HepG2 (cell line): Measurements from ENCODE around the gene MOGAT3. TPM values are rescaled to one million over a fixed set of nuclear protein-coding genes. Genes with fewer than 3 reads are reported as not detected.

Experiments
- ATAC-seq: fragments of 200-7000 bp; cut with Tn5 transposase; 3 replicates; pipeline ENCODE4 v1.9.1; 2020; ENCODE audit warnings: mild to moderate bottlenecking, moderate library complexity
- BruUV-seq: library from RNA; stranded (reverse); fragments of 400-500 nt; replicated peaks from 2 replicates; lab custom pipeline; 2021; lab: Mats Ljungman, UMichigan
- CTCF ChIA-PET: fragments of 300-600 bp; formaldehyde crosslinking; extraction: SDS; loops from one replicate; lab custom pipeline; 2021; ENCODE audit warnings: low total read pairs, inconsistent platforms, low intra/inter-chr PET ratio; lab: Yijun Ruan, JAX
- POLR2A ChIA-PET: fragments of 350-600 bp; sonication (Branson Sonifier 250); formaldehyde crosslinking; loops from one replicate; lab custom pipeline; 2020; ENCODE audit warnings: antibody characterized with exemption, inconsistent platforms; lab: Yijun Ruan, JAX
- DNase-seq: peaks from one replicate; pipeline ENCODE4 v3.0.0-alpha.2; 2015; ENCODE audit warnings: low spot score
- FAIRE-seq: peaks from 3 replicates; lab custom pipeline; 2011; peaks lifted over from hg19 to GRCh38; lab: Jason Lieb, UNC
- H2AFZ ChIP-seq: one replicate; pipeline ENCODE4 v1.6.1; 2011; ENCODE audit warnings: low read length, inconsistent platforms
- H3K27ac ChIP-seq: fragments of 300-600 bp; 3 replicates; pipeline ENCODE4 v1.8.0; 2011; ENCODE audit warnings: mixed run types, mild to moderate bottlenecking, mixed read lengths, low read length, inconsistent platforms; ENCODE audit not compliant: insufficient read depth; ENCODE audit errors: extremely low read length
- H3K27me3 ChIP-seq, 2 experiments: fragments of 200-600 bp in 1 of 2; 2 replicates in 1 of 2; 3 replicates in 1 of 2; pipeline versions ENCODE4 v1.6.0 to v1.8.0; 2011; ENCODE audit warnings: low read length in 2 of 2, mild to moderate bottlenecking in 2 of 2, moderate library complexity in 2 of 2, inconsistent platforms in 1 of 2; ENCODE audit not compliant: insufficient read depth in 2 of 2, control insufficient read depth in 1 of 2
- H3K36me3 ChIP-seq, 2 experiments: fragments of 200-600 bp in 1 of 2; replicated peaks in 1 of 2; 2 replicates in 1 of 2; 3 replicates in 1 of 2; pipeline versions ENCODE4 v1.5.1 to v1.8.0; 2011; ENCODE audit warnings: low read length in 2 of 2, inconsistent platforms in 1 of 2; ENCODE audit not compliant: insufficient read depth in 2 of 2, control insufficient read depth in 1 of 2
- H3K4me1 ChIP-seq: 2 replicates; pipeline ENCODE4 v1.5.1; 2012; ENCODE audit warnings: low read length, inconsistent platforms; ENCODE audit not compliant: insufficient read depth
- H3K4me2 ChIP-seq: 2 replicates; pipeline ENCODE4 v1.6.0; 2011; ENCODE audit warnings: low read depth, low read length, inconsistent platforms
- H3K4me3 ChIP-seq, 3 experiments: fragments of 200-600 bp in 1 of 3; sonication (generic), shearing (Covaris generic) in 1 of 3; replicated peaks in 1 of 3; 2 replicates each; pipeline ENCODE4 v1.5.1; 2011 to 2016; ENCODE audit warnings: low read length in 3 of 3, inconsistent platforms in 2 of 3, low read depth in 2 of 3, mild to moderate bottlenecking in 2 of 3, control low read depth in 1 of 3, mixed read lengths in 1 of 3; ENCODE audit not compliant: insufficient read depth in 1 of 3
- H3K79me2 ChIP-seq: one replicate; pipeline ENCODE4 v1.6.1; 2011; ENCODE audit warnings: low read length, inconsistent platforms; ENCODE audit not compliant: insufficient read depth
- H3K9ac ChIP-seq: 2 replicates; pipeline ENCODE4 v1.6.0; 2011; ENCODE audit warnings: mild to moderate bottlenecking, low read depth, low read length, inconsistent platforms; ENCODE audit not compliant: insufficient read depth
- H3K9me3 ChIP-seq: 2 replicates; pipeline ENCODE4 v1.5.1; 2012; ENCODE audit warnings: mild to moderate bottlenecking, low read length
- H4K20me1 ChIP-seq: 2 replicates; pipeline ENCODE4 v1.6.0; 2011; ENCODE audit warnings: inconsistent platforms, mild to moderate bottlenecking, low read length, moderate library complexity; ENCODE audit not compliant: insufficient read depth
- MED1 ChIP-seq: sonication (generic); formaldehyde crosslinking; IDR thresholded peaks from 2 replicates; pipeline ENCODE4 v1.4.0; 2020; ENCODE audit warnings: missing genetic modification reagents
- ZNF232 ChIP-seq: sonication (generic); formaldehyde crosslinking; IDR thresholded peaks from 2 replicates; pipeline ENCODE4 v1.4.0; 2020; ENCODE audit warnings: missing genetic modification reagents, borderline replicate concordance
- ZNF263 ChIP-seq: sonication (generic); formaldehyde crosslinking; IDR thresholded peaks from 2 replicates; pipeline ENCODE4 v1.4.0; 2020; ENCODE audit warnings: missing genetic modification reagents
- ZNF44 ChIP-seq: sonication (generic); formaldehyde crosslinking; IDR thresholded peaks from 2 replicates; pipeline ENCODE4 v1.5.1; 2020; ENCODE audit warnings: mild to moderate bottlenecking, missing genetic modification reagents
- ZNF629 ChIP-seq: sonication (generic); formaldehyde crosslinking; conservative IDR thresholded peaks from 2 replicates; pipeline ENCODE4 v1.5.0; 2020; ENCODE audit warnings: missing genetic modification reagents
- ZSCAN20 ChIP-seq: sonication (generic); formaldehyde crosslinking; IDR thresholded peaks from 2 replicates; pipeline ENCODE4 v1.4.0; 2020; ENCODE audit warnings: missing genetic modification reagents, mild to moderate bottlenecking, borderline replicate concordance
- WGBS: methylation state at CpG from one replicate; pipeline ENCODE4 v1.1.6; 2017; ENCODE audit warnings: low lambda C conversion rate; 5-methylcytosine and 5-hydroxymethylcytosine counted together
- in situ Hi-C: cut with HindIII; loops from 2 replicates; pipeline ENCODE4 v1.10.0; 2017; ENCODE audit warnings: low pct_unique_long_range_greater_than_20kb; ENCODE audit not compliant: extremely low pct_ligation_motif_present
- intact Hi-C: fragments of 100-400 bp; cut with micrococcal nuclease; formaldehyde crosslinking; loops from one replicate; pipeline ENCODE4 v1.10.0; 2022; ENCODE audit not compliant: unreplicated experiment
- polyA plus RNA-seq, 8 experiments: library from polyadenylated mRNA; depleted of rRNA in 3 of 8; stranded (reverse) in 7 of 8; unstranded in 1 of 8; fragments of >200 nt; fragmentation: Illumina TruSeq in 4 of 8; extraction: Trizol in 4 of 8; gene quantifications; 2 replicates each; pipeline versions ENCODE4 v1.2.1 to v1.2.3, GENCODE V29; 2011 to 2016; ENCODE audit warnings: low read depth in 4 of 8, missing spikeins in 1 of 8, mixed read lengths in 1 of 8; ENCODE audit not compliant: insufficient read depth in 1 of 8
- total RNA-seq, 5 experiments: library from RNA; depleted of rRNA; stranded (reverse); fragments of >200 nt; fragmentation: Illumina TruSeq; extraction: Trizol; gene quantifications; 2 replicates each; pipeline ENCODE4 v1.2.3, GENCODE V29; 2016; ENCODE audit warnings: low read depth in 1 of 5
- TF ChIP-seq, protein P1 (sequence below): sonication (generic); formaldehyde crosslinking; IDR thresholded peaks from 2 replicates; pipeline ENCODE4 v1.4.0; 2020; ENCODE audit warnings: missing genetic modification reagents

The MOGAT3 gene
- total and polyA plus RNA-seq, 2 of the 13 experiments (the other 11 are each of a cell fraction or from before 2014, with no cell fraction given) = 22.5 to 30.5 TPM

DNA sequence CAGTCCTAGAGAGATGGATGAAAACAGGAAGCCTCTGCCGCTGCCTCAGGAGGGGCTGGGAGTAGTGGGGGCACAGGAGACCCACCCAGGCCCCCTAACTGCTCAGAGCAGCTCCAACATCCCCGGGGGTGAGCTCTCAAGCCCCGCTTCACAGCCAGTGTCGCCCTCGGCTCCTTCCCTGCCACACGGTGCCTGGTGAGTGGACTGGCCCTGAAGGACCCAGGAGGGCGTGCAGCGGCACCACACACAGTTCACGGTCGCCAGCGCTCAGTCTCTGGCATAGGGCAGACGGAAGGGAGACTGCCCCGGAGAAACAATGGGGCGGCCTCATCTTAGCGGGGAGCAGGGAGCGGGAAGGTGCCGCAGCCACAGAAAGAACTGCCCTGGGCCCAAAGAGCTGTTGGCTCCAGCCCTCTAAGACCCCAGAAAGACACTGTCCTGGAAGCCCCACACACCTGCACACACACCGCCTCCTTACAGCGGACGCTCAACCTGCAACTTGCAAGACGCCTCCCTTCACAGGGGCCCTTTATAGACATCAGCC is 35.5 kb upstream of the MOGAT3 start:
- POLR2A ChIA-PET = interaction anchor here (1.9 to 3.2 kb wide), 2 partner anchors 8 to 19 kb away, joined by 8 to 33 read pairs; partner anchors contain the start of genes FIS1, PLOD3 and ZNHIT1
- Histone ChIP-seq H3K9ac (no peak overlapping the region), H3K4me3 (no peak overlapping the region), H3K9me3 (no peaks in the 10 kb centered on the region), H4K20me1 (no peaks in the 10 kb centered on the region), H2AFZ (no peak overlapping the region), H3K4me2 (no peak overlapping the region), H3K27ac (no peak overlapping the region), H3K27me3 (no peaks in the 10 kb centered on the region), H3K4me1 (peaks cover 54% of the 10 kb centered on the region), H3K36me3 (peaks cover 3 to 16% of the 10 kb centered on the region in 2 experiments; a peak in 4 of 5 replicates), H3K79me2 (no peaks in the 10 kb centered on the region)
- no TSS peak for BruUV-seq
- DNase-seq (no peak), FAIRE-seq (no peak), ATAC-seq (no peak)
- TF ChIP-seq ZNF232 (no peak), ZSCAN20 (CRISPR knock-in tag) (no peak), ZNF629 (CRISPR knock-in tag) (no peak), ZNF44 (CRISPR knock-in tag) (no peak)
- TF ChIP-seq, protein P1, sequence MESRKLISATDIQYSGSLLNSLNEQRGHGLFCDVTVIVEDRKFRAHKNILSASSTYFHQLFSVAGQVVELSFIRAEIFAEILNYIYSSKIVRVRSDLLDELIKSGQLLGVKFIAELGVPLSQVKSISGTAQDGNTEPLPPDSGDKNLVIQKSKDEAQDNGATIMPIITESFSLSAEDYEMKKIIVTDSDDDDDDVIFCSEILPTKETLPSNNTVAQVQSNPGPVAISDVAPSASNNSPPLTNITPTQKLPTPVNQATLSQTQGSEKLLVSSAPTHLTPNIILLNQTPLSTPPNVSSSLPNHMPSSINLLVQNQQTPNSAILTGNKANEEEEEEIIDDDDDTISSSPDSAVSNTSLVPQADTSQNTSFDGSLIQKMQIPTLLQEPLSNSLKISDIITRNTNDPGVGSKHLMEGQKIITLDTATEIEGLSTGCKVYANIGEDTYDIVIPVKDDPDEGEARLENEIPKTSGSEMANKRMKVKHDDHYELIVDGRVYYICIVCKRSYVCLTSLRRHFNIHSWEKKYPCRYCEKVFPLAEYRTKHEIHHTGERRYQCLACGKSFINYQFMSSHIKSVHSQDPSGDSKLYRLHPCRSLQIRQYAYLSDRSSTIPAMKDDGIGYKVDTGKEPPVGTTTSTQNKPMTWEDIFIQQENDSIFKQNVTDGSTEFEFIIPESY (CRISPR knock-in tag) = peak; percentile 32
- 97% methylated on average over 11 of the region's 21 CpGs for WGBS
- in situ Hi-C loops = no loop called here
- intact Hi-C loops = no loop called here
- CTCF ChIA-PET = no interaction called here

DNA sequence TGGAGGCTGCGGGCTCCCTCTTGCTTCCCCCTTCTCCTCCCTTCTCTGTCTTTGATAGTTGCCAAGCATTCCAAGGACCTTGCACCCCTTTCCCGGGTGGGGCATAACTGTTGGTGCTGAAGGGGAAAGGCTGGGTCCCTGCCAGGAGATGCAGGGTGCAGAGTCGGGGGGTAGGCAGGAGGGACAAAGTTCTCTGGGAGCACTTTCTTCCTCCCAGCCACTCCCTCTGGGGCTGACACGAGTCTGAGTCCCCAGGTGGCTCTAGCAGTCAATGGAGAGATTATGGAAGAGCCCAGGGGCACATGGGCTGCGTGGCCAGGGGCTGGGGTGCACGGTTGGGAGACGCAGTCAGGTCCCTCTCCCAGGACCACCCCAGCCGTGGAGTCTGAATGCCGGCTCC is 34.7 kb upstream of the MOGAT3 start:
- intact Hi-C loops (no loop called here), in situ Hi-C loops (no loop called here)
- Histone ChIP-seq H3K4me1 (peaks cover 63% of the 10 kb centered on the region), H3K36me3 (peaks cover 0 to 11% of the 10 kb centered on the region in 2 experiments; a peak in 3 of 5 replicates), H3K9me3 (no peaks in the 10 kb centered on the region), H3K9ac (no peak overlapping the region), H2AFZ (no peak overlapping the region), H3K27me3 (no peaks in the 10 kb centered on the region), H3K27ac (no peak overlapping the region), H4K20me1 (no peaks in the 10 kb centered on the region), H3K79me2 (no peaks in the 10 kb centered on the region), H3K4me3 (no peak overlapping the region), H3K4me2 (no peak overlapping the region)
- POLR2A ChIA-PET = interaction anchor here (0.8 to 3.2 kb wide), 4 partner anchors 9 to 34 kb away, joined by 4 to 33 read pairs (median 10); partner anchors contain the start of genes FIS1, PLOD3 and ZNHIT1
- WGBS = 74% methylated on average over 6 of the region's 9 CpGs
- FAIRE-seq (no peak), ATAC-seq (no peak), DNase-seq (no peak)
- CTCF ChIA-PET = interaction anchor here (1.3 kb wide), 1 partner anchor 8 kb away, joined by 4 read pairs; no protein-coding TSS in a partner anchor
- no peak for TF ChIP-seq MED1 (CRISPR knock-in tag)
- peak; percentile 69 for TF ChIP-seq ZNF263 (CRISPR knock-in tag)
- no TSS peak for BruUV-seq
